Activated naive CD8-positive, alpha-beta T cell (primary cell): ENCODE results near the gene FMNL2.
"Not testable (repeated sequence)": the region's sequence is repeated elsewhere in the genome, so short reads cannot be mapped to it uniquely, and the experiment has no call there.

ENCODE experiments used
- H3K27ac Mint-ChIP-seq: one replicate; pipeline ENCODE4 v1.8.0; 2021; ENCODE audit warnings: mixed read lengths
- H3K27me3 Mint-ChIP-seq: one replicate; pipeline ENCODE4 v1.8.0; 2021; ENCODE audit warnings: mixed read lengths
- H3K36me3 Mint-ChIP-seq: one replicate; pipeline ENCODE4 v1.8.0; 2021; ENCODE audit warnings: mixed read lengths
- H3K4me1 Mint-ChIP-seq: one replicate; pipeline ENCODE4 v1.8.0; 2021; ENCODE audit warnings: low read depth, mixed read lengths
- H3K4me3 Mint-ChIP-seq: one replicate; pipeline ENCODE4 v1.8.0; 2021; ENCODE audit warnings: mild to moderate bottlenecking, mixed read lengths
- H3K9me3 Mint-ChIP-seq: one replicate; pipeline ENCODE4 v1.8.0; 2021; ENCODE audit warnings: low read depth, mixed read lengths

FMNL2 gene

DNA sequence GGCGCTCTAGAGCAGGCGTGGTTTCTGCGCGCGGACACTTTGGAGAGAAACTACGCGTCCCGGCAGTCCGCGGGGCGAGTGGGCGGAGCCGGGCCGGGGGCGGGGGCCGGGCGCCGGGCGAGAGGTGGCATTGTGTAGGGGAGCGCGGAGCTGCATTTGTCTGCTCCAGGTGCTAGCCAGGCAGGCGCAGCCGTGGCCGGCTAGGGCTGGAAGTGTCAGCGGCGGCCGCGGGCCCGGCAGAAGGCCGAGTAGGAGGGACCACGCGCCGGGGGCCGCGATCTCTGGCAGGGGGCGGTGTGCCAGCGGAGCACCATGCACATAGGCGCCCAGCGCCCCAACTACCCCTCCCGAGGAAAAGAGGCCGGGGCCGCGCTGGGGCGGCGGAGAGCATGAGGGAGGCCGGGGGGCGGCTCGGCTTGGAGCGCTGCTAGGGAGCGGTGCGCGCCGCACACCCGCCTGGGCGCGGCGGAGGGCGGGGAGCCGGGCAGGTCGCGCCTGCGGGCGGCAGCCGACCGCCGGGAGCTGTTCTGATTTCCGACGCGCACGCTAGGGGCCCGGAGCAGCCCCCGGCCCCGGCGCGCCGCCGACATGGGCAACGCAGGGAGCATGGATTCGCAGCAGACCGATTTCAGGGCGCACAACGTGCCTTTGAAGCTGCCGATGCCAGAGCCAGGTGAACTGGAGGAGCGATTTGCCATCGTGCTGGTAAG is at the start of gene FMNL2:
Gene FMNL2 (plus strand): TSS at position 159 of the 710 bp plus-strand sequence.
- H3K4me3 Mint-ChIP-seq: peak within 1 kb of the TSS; percentile 87
- H3K9me3 Mint-ChIP-seq: no peaks in the 10 kb centered on the region
- H3K36me3 Mint-ChIP-seq: no peaks in the 10 kb centered on the region
- H3K4me1 Mint-ChIP-seq: peaks cover 9% of the 10 kb centered on the region
- H3K27ac Mint-ChIP-seq: no peak within 1 kb of the TSS
- H3K27me3 Mint-ChIP-seq: peaks cover 40% of the 10 kb centered on the region

- Mint-ChIP-seq H3K4me1 (no peaks in the 10 kb centered on the region), H3K4me3 (no peak overlapping the region), H3K27me3 (peaks cover 9% of the 10 kb centered on the region), H3K36me3 (no peaks in the 10 kb centered on the region), H3K27ac (no peak overlapping the region), H3K9me3 (no peaks in the 10 kb centered on the region)
Measured at GRCh38 chr2:152292991-152293390, 42.0 kb upstream of the FMNL2 start.

GRCh38 chr2:152297715-152298114 is 37.3 kb upstream of the FMNL2 start:
- Mint-ChIP-seq H3K27me3 (peaks cover 8% of the 10 kb centered on the region), H3K36me3 (no peaks in the 10 kb centered on the region), H3K4me3 (no peak overlapping the region), H3K9me3 (no peaks in the 10 kb centered on the region), H3K27ac (no peak overlapping the region), H3K4me1 (no peaks in the 10 kb centered on the region)

DNA sequence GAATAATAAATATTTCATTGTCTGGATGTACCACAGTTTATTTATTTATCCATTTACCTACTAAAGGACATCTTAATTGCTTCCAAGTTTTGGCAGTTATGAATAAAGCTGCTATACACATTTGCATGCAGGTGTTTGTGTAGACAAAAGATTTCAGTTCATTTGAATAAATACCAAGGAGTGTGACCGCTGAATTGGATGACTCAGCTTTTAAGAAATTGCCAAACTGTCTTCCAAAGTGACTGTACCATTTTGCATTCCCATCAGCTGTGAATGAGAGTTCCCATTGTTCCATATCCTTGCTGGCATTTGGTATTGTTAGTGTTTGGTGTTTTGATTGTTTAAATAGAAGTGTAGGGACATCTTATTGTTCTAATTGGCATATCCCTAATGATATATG is 36.2 kb upstream of the FMNL2 start:
- no peak overlapping the region for H3K27ac Mint-ChIP-seq
- peaks cover 12% of the 10 kb centered on the region for H3K27me3 Mint-ChIP-seq
- no peaks in the 10 kb centered on the region for H3K36me3 Mint-ChIP-seq
- H3K4me3 Mint-ChIP-seq: no peak overlapping the region
- H3K9me3 Mint-ChIP-seq: no peaks in the 10 kb centered on the region
- H3K4me1 Mint-ChIP-seq: no peaks in the 10 kb centered on the region

- H3K27ac Mint-ChIP-seq: no peak overlapping the region
- H3K27me3 Mint-ChIP-seq: peaks cover 10% of the 10 kb centered on the region
- H3K9me3 Mint-ChIP-seq: no peaks in the 10 kb centered on the region
- H3K36me3 Mint-ChIP-seq: no peaks in the 10 kb centered on the region
- H3K4me1 Mint-ChIP-seq: no peaks in the 10 kb centered on the region
- no peak overlapping the region for H3K4me3 Mint-ChIP-seq
Measured at GRCh38 chr2:152301131-152301530, 33.8 kb upstream of the FMNL2 start.

GRCh38 chr2:152303951-152304350 is 31.0 kb upstream of the FMNL2 start:
- Mint-ChIP-seq H3K27ac (no peak overlapping the region), H3K9me3 (no peaks in the 10 kb centered on the region), H3K4me3 (no peak overlapping the region), H3K27me3 (peaks cover 10% of the 10 kb centered on the region), H3K36me3 (no peaks in the 10 kb centered on the region), H3K4me1 (no peaks in the 10 kb centered on the region)

GRCh38 chr2:152304836-152305235 is 30.1 kb upstream of the FMNL2 start:
- H3K4me1 Mint-ChIP-seq: no peaks in the 10 kb centered on the region
- no peaks in the 10 kb centered on the region for H3K36me3 Mint-ChIP-seq
- H3K27ac Mint-ChIP-seq: no peak overlapping the region
- no peak overlapping the region for H3K4me3 Mint-ChIP-seq
- peaks cover 10% of the 10 kb centered on the region for H3K27me3 Mint-ChIP-seq
- H3K9me3 Mint-ChIP-seq: no peaks in the 10 kb centered on the region

- H3K27me3 Mint-ChIP-seq: peaks cover 5% of the 10 kb centered on the region
- H3K27ac Mint-ChIP-seq: no peak overlapping the region
- no peaks in the 10 kb centered on the region for H3K36me3 Mint-ChIP-seq
Measured at GRCh38 chr2:152307863-152308262, 27.1 kb upstream of the FMNL2 start.

GRCh38 chr2:152309352-152310214 is 25.4 kb upstream of the FMNL2 start:
- Mint-ChIP-seq H3K4me3 (no peak overlapping the region), H3K36me3 (no peaks in the 10 kb centered on the region), H3K27ac (no peak overlapping the region), H3K27me3 (no peaks in the 10 kb centered on the region), H3K4me1 (no peaks in the 10 kb centered on the region), H3K9me3 (no peaks in the 10 kb centered on the region)

More at GRCh38 chr2:152307863-152308262, 27.1 kb upstream of the FMNL2 start:
- no peak overlapping the region for H3K4me3 Mint-ChIP-seq
- no peaks in the 10 kb centered on the region for H3K4me1 Mint-ChIP-seq
- H3K9me3 Mint-ChIP-seq: no peaks in the 10 kb centered on the region

- Mint-ChIP-seq H3K4me3 (no peak overlapping the region), H3K4me1 (no peaks in the 10 kb centered on the region), H3K9me3 (no peaks in the 10 kb centered on the region), H3K36me3 (no peaks in the 10 kb centered on the region), H3K27ac (no peak overlapping the region), H3K27me3 (peaks cover 4% of the 10 kb centered on the region)
Measured at GRCh38 chr2:152319822-152320570, 15.0 kb upstream of the FMNL2 start.

- Mint-ChIP-seq H3K27ac (no peak overlapping the region), H3K4me3 (no peak overlapping the region), H3K36me3 (no peaks in the 10 kb centered on the region), H3K9me3 (no peaks in the 10 kb centered on the region), H3K27me3 (peaks cover 5% of the 10 kb centered on the region), H3K4me1 (no peaks in the 10 kb centered on the region)
Measured at GRCh38 chr2:152320814-152321213, 14.2 kb upstream of the FMNL2 start.

GRCh38 chr2:152322222-152322621 is 12.8 kb upstream of the FMNL2 start:
- Mint-ChIP-seq H3K9me3 (no peaks in the 10 kb centered on the region), H3K4me3 (no peak overlapping the region), H3K4me1 (no peaks in the 10 kb centered on the region), H3K36me3 (no peaks in the 10 kb centered on the region), H3K27me3 (peaks cover 6% of the 10 kb centered on the region), H3K27ac (no peak overlapping the region)

DNA sequence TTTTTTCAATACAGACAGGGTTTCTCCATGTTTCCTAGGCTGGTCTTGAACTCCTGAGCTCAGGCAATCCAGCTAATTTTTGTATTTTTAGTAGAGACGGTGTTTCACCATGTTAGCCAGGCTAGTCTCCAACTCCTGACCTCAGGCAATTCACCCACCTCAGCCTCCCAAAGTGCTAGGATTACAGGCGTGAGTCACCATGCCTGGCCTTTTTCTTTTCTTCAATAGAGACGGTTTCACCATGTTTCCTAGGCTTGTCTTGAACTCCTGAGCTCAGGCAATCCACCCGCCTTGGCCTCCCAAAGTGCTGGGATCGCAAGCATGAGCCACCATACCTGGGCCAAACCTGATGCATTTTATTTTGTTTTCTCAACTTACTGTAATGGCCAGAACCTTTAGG is 9.8 kb upstream of the FMNL2 start:
- H3K4me3 Mint-ChIP-seq, H3K27me3 Mint-ChIP-seq, H3K36me3 Mint-ChIP-seq, H3K9me3 Mint-ChIP-seq, H3K27ac Mint-ChIP-seq, H3K4me1 Mint-ChIP-seq: not testable (repeated sequence)

DNA sequence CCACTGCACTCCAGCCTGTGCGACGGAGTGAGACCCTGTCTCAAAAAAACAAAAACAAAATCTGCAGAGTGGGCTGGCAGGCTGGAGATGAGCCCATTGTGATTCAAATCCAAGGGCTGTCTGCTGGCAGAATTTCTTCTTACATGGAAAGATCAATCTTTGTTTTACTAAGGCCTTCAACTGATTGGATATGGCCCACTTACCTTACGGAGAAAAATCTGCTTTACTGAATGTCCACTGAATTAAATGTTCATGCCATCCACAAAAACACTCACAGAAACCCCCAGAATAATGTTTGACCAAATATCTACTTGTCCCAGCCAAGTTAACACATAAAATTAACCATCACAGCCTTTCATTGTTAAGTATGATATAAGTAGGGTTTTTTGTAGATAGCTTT is 8.3 kb upstream of the FMNL2 start:
- no peak overlapping the region for H3K4me3 Mint-ChIP-seq
- H3K9me3 Mint-ChIP-seq: no peaks in the 10 kb centered on the region
- H3K27me3 Mint-ChIP-seq: peaks cover 7% of the 10 kb centered on the region
- H3K4me1 Mint-ChIP-seq: no peaks in the 10 kb centered on the region
- H3K36me3 Mint-ChIP-seq: no peaks in the 10 kb centered on the region
- no peak overlapping the region for H3K27ac Mint-ChIP-seq

DNA sequence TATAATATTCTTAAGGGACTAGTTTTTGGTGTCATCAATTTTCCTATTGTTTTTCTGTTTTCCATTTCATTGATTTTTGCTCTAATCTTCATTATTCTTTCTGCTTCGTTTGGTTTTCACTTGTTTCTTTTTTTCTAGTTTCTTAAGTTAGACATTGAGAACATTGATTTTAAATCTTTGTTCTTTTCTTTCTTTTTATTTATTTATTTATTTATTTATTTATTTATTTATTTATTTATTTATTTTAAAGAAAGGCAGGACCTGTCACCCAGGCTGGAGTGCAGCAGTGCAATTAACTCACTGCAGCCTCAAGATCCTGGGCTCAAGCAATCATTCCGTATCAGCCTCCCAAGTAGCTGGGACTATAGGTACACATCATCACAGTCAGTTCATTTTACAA is 7.0 kb upstream of the FMNL2 start:
- Mint-ChIP-seq H3K27ac (no peak overlapping the region), H3K4me3 (no peak overlapping the region), H3K9me3 (no peaks in the 10 kb centered on the region), H3K36me3 (no peaks in the 10 kb centered on the region), H3K27me3 (peaks cover 9% of the 10 kb centered on the region), H3K4me1 (no peaks in the 10 kb centered on the region)
